CD14-positive monocyte (primary cell): ENCODE measurements around the gene FADS3. TPM values are rescaled to one million over a fixed set of nuclear protein-coding genes. Genes with fewer than 3 reads are reported as not detected.

ENCODE experiments used
- DNase-seq, 3 donors: peaks; one replicate each; pipeline ENCODE4 v3.0.0-alpha.2; 2011 to 2022
- H2AFZ ChIP-seq: 2 replicates; pipeline ENCODE4 v1.6.0; 2012; ENCODE audit warnings: mild to moderate bottlenecking, low read depth, low read length, inconsistent platforms; ENCODE audit not compliant: insufficient read depth, poor library complexity, severe bottlenecking
- H3K27ac ChIP-seq, 2 donors: 1 replicate in 1 of 2; 2 replicates in 1 of 2; pipeline ENCODE4 v1.5.1; 2012 to 2013; ENCODE audit warnings: low read length in 2 of 2, control low read depth in 1 of 2, inconsistent platforms in 1 of 2, low read depth in 1 of 2, mild to moderate bottlenecking in 1 of 2
- H3K27me3 ChIP-seq, 2 donors: one replicate each; pipeline versions ENCODE4 v1.6.0 to v1.6.1; 2011 to 2013; ENCODE audit warnings: low read length in 2 of 2; ENCODE audit not compliant: control insufficient read depth in 2 of 2, insufficient read depth in 2 of 2
- H3K36me3 ChIP-seq, 2 donors: replicated peaks in 1 of 2; 1 replicate in 1 of 2; 2 replicates in 1 of 2; pipeline versions ENCODE4 v1.5.1 to v1.6.1; 2012 to 2013; ENCODE audit warnings: low read length in 2 of 2, control low read depth in 1 of 2, inconsistent platforms in 1 of 2, mild to moderate bottlenecking in 1 of 2; ENCODE audit not compliant: insufficient read depth in 2 of 2, control insufficient read depth in 1 of 2
- H3K4me1 ChIP-seq, 2 donors: 1 replicate in 1 of 2; 2 replicates in 1 of 2; pipeline versions ENCODE4 v1.5.1 to v1.6.1; 2012 to 2013; ENCODE audit warnings: low read length in 2 of 2, control low read depth in 1 of 2, inconsistent platforms in 1 of 2, mild to moderate bottlenecking in 1 of 2, moderate library complexity in 1 of 2; ENCODE audit not compliant: insufficient read depth in 2 of 2, control insufficient read depth in 1 of 2
- H3K4me2 ChIP-seq: replicated peaks from 2 replicates; pipeline ENCODE3; 2012; ENCODE audit warnings: low read length, moderate library complexity, mild to moderate bottlenecking; ENCODE audit not compliant: poor library complexity, severe bottlenecking; ENCODE audit errors: extremely low read depth
- H3K4me3 ChIP-seq, 3 experiments: fragments of 200-600 bp in 1 of 3; sonication (generic) in 1 of 3; replicated peaks in 1 of 3; 1 replicate in 2 of 3; 2 replicates in 1 of 3; pipeline ENCODE4 v1.5.1; 2011 to 2013; ENCODE audit warnings: low read length in 3 of 3, mild to moderate bottlenecking in 3 of 3, control low read depth in 2 of 3, low read depth in 2 of 3, inconsistent platforms in 1 of 3, moderate library complexity in 1 of 3
- H3K79me2 ChIP-seq: 2 replicates; pipeline ENCODE4 v1.6.0; 2012; ENCODE audit warnings: mild to moderate bottlenecking, control low read depth, inconsistent platforms, low read length, moderate library complexity; ENCODE audit not compliant: insufficient read depth
- H3K9ac ChIP-seq: 2 replicates; pipeline ENCODE4 v1.6.0; 2017; ENCODE audit warnings: low read length, mild to moderate bottlenecking; ENCODE audit not compliant: insufficient read depth, poor library complexity, severe bottlenecking
- H3K9me3 ChIP-seq, 2 donors: replicated peaks in 1 of 2; 1 replicate in 1 of 2; 2 replicates in 1 of 2; pipeline versions ENCODE4 v1.5.1 to v1.6.1; 2012 to 2013; ENCODE audit warnings: low read length in 2 of 2, control low read depth in 1 of 2; ENCODE audit not compliant: control insufficient read depth in 1 of 2, insufficient read depth in 1 of 2
- H4K20me1 ChIP-seq: 2 replicates; pipeline ENCODE4 v1.6.0; 2012; ENCODE audit warnings: mild to moderate bottlenecking, low read length, control low read depth, moderate library complexity; ENCODE audit not compliant: insufficient read depth
- H3K27ac Mint-ChIP-seq, 7 donors: one replicate each; pipeline ENCODE4 v1.8.0; 2020; ENCODE audit warnings: mild to moderate bottlenecking in 7 of 7, mixed read lengths in 7 of 7, moderate library complexity in 6 of 7, inconsistent platforms in 2 of 7
- H3K27me3 Mint-ChIP-seq, 3 donors: one replicate each; pipeline ENCODE4 v1.8.0; 2021 to 2022; ENCODE audit warnings: low read depth in 3 of 3, mild to moderate bottlenecking in 3 of 3, mixed read lengths in 3 of 3, moderate library complexity in 3 of 3, inconsistent platforms in 1 of 3
- H3K36me3 Mint-ChIP-seq, 2 donors: one replicate each; pipeline ENCODE4 v1.8.0; 2020; ENCODE audit warnings: mixed read lengths in 2 of 2, inconsistent platforms in 1 of 2, mild to moderate bottlenecking in 1 of 2
- H3K4me1 Mint-ChIP-seq: one replicate; pipeline ENCODE4 v1.8.0; 2020; ENCODE audit warnings: mild to moderate bottlenecking, mixed read lengths
- H3K4me3 Mint-ChIP-seq, 2 donors: one replicate each; pipeline ENCODE4 v1.8.0; 2020; ENCODE audit warnings: mild to moderate bottlenecking in 2 of 2, mixed read lengths in 2 of 2, moderate library complexity in 1 of 2
- H3K9me3 Mint-ChIP-seq, 7 donors: one replicate each; pipeline ENCODE4 v1.8.0; 2020 to 2022; ENCODE audit warnings: mixed read lengths in 7 of 7, mild to moderate bottlenecking in 6 of 7, moderate library complexity in 6 of 7, inconsistent platforms in 2 of 7
- WGBS: methylation state at CpG from one replicate; pipeline ENCODE4 v1.1.5; 2013; ENCODE audit warnings: missing lambda C conversion rate; ENCODE audit not compliant: insufficient coverage; 5-methylcytosine and 5-hydroxymethylcytosine counted together
- intact Hi-C, 2 donors: fragments of 100-400 bp; cut with micrococcal nuclease; formaldehyde crosslinking; loops; one replicate each; pipeline versions ENCODE4 v1.15.0 to v1.15.1; 2023
- polyA plus RNA-seq, 3 donors: library from polyadenylated mRNA; depleted of rRNA in 1 of 3; unstranded in 2 of 3; stranded (reverse) in 1 of 3; fragments of 300-500 nt in 2 of 3; fragments of >200 nt in 1 of 3; fragmentation: Illumina TruSeq in 2 of 3; gene quantifications; 1 replicate in 2 of 3; 2 replicates in 1 of 3; pipeline ENCODE4 v1.2.3, GENCODE V29; 2012 to 2021
- TF ChIP-seq, protein P1 (sequence below): fragments of 200-600 bp; IDR thresholded peaks from one replicate; pipeline ENCODE4 v1.8.0; 2022; ENCODE audit warnings: antibody characterized with exemption, mild to moderate bottlenecking

Gene FADS3
- polyA plus RNA-seq, 3 donors = 2.5 to 6.8 (median 5.8) TPM

DNA sequence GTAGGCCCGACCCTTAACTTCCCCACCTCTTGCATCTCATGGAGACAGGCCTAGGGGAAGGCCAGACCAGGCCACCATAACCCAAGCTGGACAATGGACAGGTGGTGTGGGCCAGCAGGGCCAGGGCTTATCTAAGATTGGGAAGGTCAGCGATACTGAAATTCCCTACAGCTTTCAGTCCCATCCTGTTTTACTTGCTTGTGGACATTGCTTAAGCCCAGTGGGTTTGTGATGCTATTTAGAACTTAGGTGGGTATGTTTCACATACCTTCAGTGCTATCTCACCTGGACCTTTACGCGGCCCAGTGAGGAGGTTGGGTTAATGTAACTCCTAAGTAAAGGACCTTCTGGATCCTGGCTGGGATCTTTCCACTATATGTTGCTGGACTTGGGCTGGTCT is 61.5 kb downstream of the FADS3 start:
- Mint-ChIP-seq H3K27ac (no peak overlapping the region), H3K4me3 (no peak overlapping the region), H3K4me1 (peaks cover 70% of the 10 kb centered on the region), H3K27me3 (peaks cover 17 to 18% (median 17%) of the 10 kb centered on the region in 3 donors), H3K36me3 (peaks cover 6 to 7% of the 10 kb centered on the region in 2 donors), H3K9me3 (peaks cover 0 to 3% (median 0%) of the 10 kb centered on the region in 7 donors)
- Histone ChIP-seq H3K27me3 (peaks cover 0 to 15% of the 10 kb centered on the region in 2 donors), H3K4me3 (no peak overlapping the region), H3K79me2 (peaks cover 26% of the 10 kb centered on the region), H3K27ac (no peak overlapping the region), H3K36me3 (no peaks in the 10 kb centered on the region), H3K9ac (no peak overlapping the region), H3K4me1 (peaks cover 63 to 75% of the 10 kb centered on the region in 2 donors), H3K9me3 (no peaks in the 10 kb centered on the region), H2AFZ (no peak overlapping the region), H3K4me2 (no peak overlapping the region), H4K20me1 (no peaks in the 10 kb centered on the region)
- no CpG with 5 or more reads among the region's 4 CpGs for WGBS
- TF ChIP-seq, protein P1, sequence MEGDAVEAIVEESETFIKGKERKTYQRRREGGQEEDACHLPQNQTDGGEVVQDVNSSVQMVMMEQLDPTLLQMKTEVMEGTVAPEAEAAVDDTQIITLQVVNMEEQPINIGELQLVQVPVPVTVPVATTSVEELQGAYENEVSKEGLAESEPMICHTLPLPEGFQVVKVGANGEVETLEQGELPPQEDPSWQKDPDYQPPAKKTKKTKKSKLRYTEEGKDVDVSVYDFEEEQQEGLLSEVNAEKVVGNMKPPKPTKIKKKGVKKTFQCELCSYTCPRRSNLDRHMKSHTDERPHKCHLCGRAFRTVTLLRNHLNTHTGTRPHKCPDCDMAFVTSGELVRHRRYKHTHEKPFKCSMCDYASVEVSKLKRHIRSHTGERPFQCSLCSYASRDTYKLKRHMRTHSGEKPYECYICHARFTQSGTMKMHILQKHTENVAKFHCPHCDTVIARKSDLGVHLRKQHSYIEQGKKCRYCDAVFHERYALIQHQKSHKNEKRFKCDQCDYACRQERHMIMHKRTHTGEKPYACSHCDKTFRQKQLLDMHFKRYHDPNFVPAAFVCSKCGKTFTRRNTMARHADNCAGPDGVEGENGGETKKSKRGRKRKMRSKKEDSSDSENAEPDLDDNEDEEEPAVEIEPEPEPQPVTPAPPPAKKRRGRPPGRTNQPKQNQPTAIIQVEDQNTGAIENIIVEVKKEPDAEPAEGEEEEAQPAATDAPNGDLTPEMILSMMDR = no peak
- DNase-seq = no peak
- intact Hi-C loops = loop anchor here in 1 of 2 donors (5.0 kb wide), 1 partner anchor 33 kb away; no protein-coding TSS in a partner anchor

DNA sequence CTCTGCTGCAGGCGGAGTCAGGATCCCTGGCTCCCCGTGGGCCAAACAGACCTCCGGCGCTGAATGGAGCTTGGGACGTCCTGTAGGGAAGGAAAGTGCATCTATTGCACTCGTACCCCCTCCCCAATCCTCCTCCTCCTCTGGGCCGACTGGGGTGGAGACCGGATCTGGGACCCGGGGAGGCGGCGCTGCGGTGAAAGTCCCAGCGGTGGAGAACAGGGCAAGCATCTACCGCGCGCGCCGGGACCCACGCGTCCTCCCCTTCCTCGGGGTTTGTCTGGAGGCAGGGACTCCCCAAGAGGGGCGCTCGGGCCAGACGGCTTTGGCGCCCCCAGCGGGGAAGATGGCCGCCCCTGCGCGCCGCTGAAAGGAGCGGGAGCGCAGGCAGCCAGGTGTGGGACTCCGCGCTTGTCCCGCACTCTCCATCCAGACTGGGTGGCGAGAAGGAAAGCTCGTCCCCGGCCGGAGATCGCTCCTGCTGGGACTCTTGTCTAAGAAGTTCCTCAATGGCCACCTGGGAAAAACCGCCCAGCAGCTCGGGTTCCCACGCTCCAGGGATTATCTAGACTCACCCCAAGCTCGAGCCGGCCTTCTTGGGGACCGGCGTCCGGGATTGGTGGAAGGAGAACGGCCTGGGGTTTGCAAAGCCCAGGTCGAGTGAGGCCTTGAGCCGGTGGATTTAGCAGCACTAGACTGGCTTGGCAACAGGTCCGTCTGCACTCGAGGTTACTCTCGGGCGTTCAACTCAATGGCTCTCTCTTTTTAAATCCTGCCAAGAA is 62.5 kb downstream of the FADS3 start:
- Histone ChIP-seq H3K4me2 (peak overlapping the region; percentile 97), H3K4me3 (peak overlapping the region; percentile 42 to 77 (median 63)), H3K27me3 (peaks cover 0 to 15% of the 10 kb centered on the region in 2 donors), H4K20me1 (no peaks in the 10 kb centered on the region), H3K36me3 (no peaks in the 10 kb centered on the region), H3K9ac (peak overlapping the region; percentile 64), H3K9me3 (no peaks in the 10 kb centered on the region), H2AFZ (peak overlapping the region; percentile 92), H3K27ac (no peak overlapping the region), H3K4me1 (peaks cover 54 to 65% of the 10 kb centered on the region in 2 donors), H3K79me2 (peaks cover 25% of the 10 kb centered on the region)
- Mint-ChIP-seq H3K9me3 (peaks cover 0 to 3% (median 0%) of the 10 kb centered on the region in 7 donors), H3K4me1 (peaks cover 60% of the 10 kb centered on the region), H3K27ac (peak overlapping the region in 4 of 7 donors; percentile 46 to 86 (median 62)), H3K36me3 (peaks cover 5 to 7% of the 10 kb centered on the region in 2 donors), H3K27me3 (peaks cover 17 to 21% (median 18%) of the 10 kb centered on the region in 3 donors), H3K4me3 (peak overlapping the region; percentile 88 to 95)
- intact Hi-C loops = no loop called here
- under 1% methylated on average over 52 of the region's 55 CpGs for WGBS
- DNase-seq = no peak
- TF ChIP-seq, protein P1 = peak; percentile 23
